GM21367 (cell line): Measurements from ENCODE around the gene RPL22.

Experiments used
- ATAC-seq: cut with Tn5 transposase; IDR thresholded peaks from one replicate; pipeline ENCODE4 v1.9.1; 2021; ENCODE audit not compliant: unreplicated experiment

The RPL22 gene

DNA sequence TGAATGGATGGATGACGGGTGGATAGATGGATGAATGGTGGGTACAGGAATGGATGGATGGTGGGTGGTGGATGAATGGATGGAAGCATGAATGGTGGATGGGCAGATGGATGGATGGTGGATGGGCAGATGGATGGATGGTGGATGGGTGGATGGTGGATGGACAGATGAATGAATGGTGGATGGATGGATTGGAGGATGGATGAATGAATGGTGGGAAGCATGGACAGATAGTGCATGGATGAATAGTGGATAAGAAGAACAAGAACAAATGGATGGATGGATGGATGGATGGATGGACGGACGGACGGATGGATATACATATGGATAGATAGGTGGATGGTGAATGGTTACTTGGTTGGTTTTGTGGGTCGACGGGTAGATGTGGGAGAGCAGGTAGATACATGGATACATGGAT is 24.0 kb downstream of the RPL22 start:
- ATAC-seq = no peak

- ATAC-seq = no peak
Observed at GRCh38 chr1:6174621-6175410, 24.6 kb downstream of the RPL22 start.

GRCh38 chr1:6172549-6172948 is 26.8 kb downstream of the RPL22 start:
- ATAC-seq = no peak

GRCh38 chr1:6171548-6172124 is 27.8 kb downstream of the RPL22 start:
- ATAC-seq = no peak

DNA sequence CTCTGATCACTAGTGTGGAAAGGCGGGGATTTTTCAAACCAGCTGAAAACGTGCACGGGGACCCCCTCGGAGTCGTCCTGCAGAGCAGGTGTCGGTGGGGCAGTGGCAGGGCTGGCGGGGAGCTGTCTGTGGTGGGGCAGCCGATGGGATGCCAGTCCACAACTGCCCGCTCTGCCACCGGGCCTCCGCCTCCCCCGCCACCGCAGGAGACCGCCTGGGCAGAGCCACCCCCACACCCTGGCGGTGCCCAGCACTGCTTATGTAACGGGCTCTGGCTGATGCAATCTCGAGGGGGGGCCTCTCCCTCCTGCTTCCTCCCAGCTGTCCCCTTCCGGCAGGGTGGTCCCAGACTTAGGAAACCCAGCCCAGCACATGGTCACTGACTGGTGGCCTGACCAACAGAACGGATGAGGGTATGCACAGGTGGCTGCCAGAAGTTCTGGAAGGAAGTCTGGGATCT is 28.6 kb downstream of the RPL22 start:
- ATAC-seq = no peak

- no peak for ATAC-seq
Observed at GRCh38 chr1:6170116-6170741, 29.2 kb downstream of the RPL22 start.

DNA sequence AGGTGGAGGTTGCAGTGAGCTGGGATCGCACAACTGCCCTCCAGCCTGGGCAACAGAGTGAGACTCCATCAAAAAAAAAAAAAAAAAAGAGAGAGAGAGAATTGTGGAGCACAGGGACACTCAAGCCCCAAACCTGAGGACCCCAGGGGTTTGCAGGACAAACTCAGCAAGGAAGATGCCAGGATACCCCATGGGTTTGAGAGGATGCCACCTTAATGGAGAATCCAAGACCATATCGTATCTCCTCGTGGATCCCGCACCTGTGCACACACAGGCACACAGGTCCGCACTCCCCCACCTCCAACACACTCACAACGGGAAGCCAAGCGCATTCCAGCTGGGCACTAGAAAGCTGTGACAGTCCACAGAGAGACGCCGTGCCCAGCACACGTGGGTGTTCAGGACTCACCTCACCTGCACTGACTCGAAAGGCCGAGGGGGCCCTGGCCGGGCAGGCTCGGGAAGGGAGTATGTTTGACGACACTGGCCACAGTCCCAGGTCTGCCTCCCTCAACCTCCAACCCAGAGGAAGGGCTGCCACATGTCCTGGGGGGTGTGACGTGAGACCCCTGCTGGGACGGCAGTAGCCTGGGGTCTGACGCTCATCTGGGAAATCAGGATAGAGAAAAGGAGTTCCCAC is 30.3 kb downstream of the RPL22 start:
- no peak for ATAC-seq

DNA sequence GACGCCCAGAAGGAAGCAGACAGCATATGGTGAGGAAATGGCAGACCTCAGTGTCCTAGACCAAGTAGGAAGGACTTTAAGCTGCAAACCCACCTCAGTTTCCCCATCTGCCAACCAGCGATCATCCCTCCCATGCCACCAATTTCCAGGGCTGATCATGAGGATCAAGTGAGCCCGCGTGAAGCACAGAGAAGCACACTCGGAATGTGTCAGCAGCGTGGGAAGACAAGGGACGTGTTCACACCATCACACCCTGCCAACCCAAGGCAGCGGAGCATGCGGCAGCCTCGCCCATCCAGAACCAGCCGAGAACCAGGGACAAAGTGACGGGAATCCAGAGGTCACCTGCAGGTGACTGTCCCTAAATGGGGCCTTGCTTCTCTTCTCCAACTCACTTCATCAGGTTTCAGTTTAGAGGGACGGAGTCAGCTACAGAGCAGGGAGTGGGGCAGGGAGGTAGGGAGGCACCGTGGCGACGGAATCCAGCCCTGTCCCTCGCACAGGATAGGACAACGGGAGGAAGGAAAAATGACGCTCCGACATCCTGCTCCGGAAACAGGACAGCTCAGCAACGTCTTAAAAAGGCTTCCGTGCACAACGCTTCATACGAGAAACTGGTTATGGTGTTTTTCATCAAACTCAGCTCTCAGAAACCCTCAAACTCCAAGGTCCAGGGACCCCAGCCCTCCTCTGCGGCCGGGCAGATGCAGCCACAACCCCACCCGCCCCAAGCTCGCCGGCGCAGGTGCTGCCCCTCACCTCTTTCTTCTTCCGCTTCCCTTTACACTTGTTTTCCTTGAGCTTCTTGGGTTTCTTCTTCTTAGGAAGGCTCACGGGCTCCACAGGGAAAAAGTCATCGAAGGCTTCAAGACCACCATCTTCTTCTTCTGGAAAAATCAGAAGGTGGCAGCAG is 31.7 kb downstream of the RPL22 start:
- ATAC-seq = no peak

DNA sequence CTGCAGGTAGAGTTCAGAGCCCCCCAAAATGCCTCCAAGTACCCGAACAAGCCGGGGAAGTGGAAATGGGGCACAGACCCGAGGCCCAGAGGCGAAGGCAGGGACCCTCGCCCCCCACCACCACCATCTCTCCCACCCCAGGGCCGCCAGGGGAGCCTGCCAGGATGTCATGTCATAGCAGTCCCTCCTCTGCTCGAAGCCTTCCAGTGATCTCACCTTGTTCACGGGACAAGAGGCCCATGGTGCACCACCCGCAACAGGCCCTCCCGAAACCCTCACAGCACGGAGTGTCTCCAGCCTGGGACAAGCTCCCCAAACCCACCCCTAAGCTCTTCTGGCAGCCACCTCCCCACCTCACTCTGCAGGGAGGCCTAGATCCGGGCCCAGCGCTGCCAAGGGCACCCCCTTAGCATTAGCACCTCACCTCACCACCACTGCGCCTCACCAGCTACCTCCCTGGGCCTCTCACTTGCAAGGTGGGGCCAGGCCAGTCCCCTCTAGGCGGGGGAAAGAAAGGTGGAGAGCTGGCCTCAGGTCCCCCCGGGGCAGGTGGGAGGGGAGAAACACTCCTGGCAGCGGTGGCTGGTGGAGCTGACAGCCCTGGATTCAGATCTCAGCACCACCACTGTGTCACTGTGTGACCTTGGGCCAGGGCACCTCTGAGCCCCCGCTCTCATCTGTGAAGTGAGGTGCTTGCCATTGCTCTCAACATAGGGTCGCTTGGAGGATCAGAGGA is 32.6 kb downstream of the RPL22 start:
- no peak for ATAC-seq

DNA sequence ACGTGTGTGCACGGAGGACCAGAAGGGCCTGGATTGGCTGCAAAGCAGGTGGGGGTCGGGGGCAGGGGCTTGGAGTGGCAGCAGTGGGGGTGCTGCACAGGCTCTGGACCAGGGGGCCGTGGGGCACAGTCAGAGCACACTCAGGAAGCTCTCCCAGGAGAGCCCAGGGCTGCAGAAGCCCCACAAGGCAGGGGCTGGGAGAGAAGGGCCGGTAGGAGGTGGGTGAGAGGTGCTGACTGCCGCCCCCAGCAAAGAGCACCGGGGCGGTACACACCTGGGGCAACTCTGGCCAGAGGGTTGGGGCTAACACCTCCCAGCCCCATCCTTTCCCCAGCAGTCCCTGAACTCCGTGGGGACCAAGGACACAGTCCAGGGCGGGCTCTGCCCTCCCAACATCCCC is 33.2 kb downstream of the RPL22 start:
- no peak for ATAC-seq

- no peak for ATAC-seq
Observed at GRCh38 chr1:6165441-6165985, 33.9 kb downstream of the RPL22 start.

DNA sequence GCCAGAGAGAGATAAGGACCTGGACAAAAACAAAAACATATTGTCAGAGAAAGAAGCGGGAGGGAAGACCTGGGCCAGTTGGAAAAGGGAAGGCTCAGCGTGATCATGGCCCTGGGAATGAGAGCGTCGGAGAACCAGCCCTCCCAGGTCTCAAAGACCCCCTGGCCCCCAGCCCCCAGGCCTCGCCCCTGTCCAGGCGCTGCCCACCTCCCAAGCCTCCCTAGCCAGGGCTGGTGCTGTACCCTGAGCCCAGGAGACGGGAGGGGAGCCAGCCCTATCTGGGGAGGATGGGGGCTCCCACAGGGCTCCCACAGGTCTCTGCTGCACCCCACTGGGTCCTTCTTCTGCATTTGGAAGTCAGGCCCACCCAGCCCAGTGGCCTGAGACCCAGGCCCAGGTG is 34.4 kb downstream of the RPL22 start:
- ATAC-seq = no peak

GRCh38 chr1:6163973-6164617 is 35.3 kb downstream of the RPL22 start:
- no peak for ATAC-seq

DNA sequence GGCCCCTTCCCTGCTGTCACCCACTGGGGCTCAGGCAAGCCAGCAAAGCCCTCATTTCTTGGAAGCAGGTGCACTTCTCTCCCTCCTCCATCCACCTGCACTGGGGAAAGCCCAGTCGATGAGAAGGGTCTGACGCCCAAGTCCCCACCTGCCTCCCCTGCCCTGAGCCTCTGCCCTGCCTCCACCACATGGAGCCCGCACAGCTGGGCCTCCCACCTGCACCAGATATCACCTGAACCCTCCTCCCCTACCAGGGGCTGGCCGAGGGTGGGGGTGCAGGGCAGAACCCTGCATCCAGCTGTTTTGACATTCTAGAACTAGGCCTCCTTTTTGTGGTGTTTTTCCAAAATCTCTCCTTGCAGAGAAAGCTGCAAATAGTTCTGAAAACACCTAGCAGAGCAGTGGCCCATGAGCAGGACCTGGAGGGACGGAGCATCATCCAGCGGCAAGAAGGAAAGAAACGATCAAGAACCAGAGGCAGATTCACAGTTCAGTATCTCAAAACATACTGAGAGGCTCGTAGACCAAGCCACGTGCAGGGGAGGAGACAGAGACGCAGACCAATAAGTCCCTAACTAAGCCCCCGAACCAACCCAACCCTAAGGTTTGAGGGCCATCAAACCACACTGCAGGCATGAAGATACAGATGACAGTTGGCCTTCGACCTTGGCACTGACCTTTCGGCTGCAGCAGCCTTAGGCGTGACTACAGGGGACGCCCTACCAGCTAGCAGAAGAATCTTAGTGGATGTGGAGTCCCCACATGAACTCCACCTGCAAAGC is 36.0 kb downstream of the RPL22 start:
- ATAC-seq = no peak

DNA sequence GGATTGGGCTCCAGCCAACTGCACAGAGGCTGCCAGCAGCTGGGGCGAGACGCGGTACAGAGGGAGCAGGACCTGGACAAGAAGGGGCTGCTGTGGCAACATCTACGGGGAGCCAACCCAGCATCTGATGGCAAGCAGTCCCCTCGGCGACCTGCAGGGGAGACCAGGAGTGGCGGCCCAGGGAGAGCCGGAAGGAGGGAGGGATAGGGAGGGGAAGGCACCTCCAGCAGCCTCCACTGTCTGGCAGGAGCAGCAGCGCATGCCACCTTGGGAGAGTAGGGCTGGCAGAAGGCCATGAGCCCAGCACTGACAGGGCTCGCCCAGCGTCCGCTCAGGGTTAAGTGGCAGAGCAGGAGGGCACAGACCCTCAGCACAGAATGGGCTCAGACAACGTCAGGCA is 36.6 kb downstream of the RPL22 start:
- ATAC-seq = no peak

DNA sequence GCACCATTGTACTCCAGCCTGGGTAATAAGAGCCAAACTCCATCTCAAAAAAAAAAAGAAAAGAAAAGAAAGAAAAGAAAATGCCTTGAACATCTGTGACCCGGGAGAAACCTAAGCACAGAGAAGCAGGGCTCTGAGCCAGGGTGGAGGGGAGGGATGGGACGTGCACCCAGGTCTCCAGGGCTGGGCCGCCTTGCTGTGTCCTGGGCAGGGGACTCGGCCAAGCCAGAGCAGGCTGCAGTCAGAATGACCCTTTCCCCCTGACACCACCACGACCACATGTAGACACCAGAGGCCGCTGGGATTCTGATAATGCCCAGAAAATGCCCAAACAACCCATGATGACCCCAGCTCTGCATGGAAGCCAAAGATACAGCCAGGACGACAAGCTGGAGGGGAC is 37.1 kb downstream of the RPL22 start:
- no peak for ATAC-seq

- no peak for ATAC-seq
Observed at GRCh38 chr1:6158181-6158580, 41.2 kb downstream of the RPL22 start.

DNA sequence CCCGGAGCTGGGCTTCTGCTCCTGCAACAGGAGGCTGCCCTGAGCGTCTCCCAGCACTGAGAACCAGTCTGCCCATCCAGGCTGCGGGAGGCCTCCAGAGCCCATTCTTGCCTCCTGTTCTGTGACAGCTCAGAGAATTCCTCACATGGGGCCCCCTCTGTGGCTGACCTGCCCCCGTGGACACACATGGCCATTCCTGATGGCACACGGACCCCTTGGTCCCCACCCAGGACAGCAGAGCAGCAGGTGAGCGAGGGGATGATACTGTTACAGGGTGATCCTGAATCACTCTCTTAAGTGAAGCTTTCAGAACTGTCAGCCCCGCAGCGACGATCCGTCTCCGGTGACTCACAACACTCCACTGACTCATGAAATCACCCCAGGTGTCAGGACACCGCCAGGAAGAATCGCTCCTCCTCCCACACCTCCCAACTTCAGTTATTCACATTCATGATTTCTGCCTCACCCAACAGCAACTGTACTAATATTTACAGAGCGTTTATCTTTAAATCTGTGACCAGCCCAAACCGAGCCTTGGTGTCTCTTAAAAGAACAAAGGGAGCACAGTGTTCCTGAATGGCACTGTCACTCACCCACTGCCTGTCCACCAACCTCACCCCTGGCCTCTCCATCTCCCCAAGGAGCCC is 41.7 kb downstream of the RPL22 start:
- ATAC-seq = no peak
